ENCODE measurements around the gene FBXL7.

GRCh38 chr5:15831408-15831807 lies 331.4 kb downstream of the FBXL7 start:
- TF ChIP-seq CTCF (IDR thresholded peaks at IDR 0.05; ENCODE audit: poor library complexity, severe bottlenecking) (no peak), TAF1 (IDR thresholded peaks at IDR 0.05; ENCODE audit: low read depth) (no peak), MXI1 (conservative IDR thresholded peaks at IDR 0.05; ENCODE audit: poor library complexity, severe bottlenecking) (no peak), RAD21 (conservative IDR thresholded peaks at IDR 0.05) (no peak), EP300 (conservative IDR thresholded peaks at IDR 0.05; ENCODE audit: poor library complexity, severe bottlenecking) (no peak), POLR2AphosphoS5 (IDR thresholded peaks at IDR 0.05) (no peak), EZH2 (IDR thresholded peaks at IDR 0.05; ENCODE audit: borderline replicate concordance, insufficient read depth, low read length, poor library complexity, severe bottlenecking) (no peak), REST (IDR thresholded peaks at IDR 0.05; ENCODE audit: borderline replicate concordance) (no peak), SMC3 (conservative IDR thresholded peaks at IDR 0.05; ENCODE audit: poor library complexity) (no peak)
